Liver (tissue), 9 donors: ENCODE data around the gene INPP5K. TPM values are rescaled to one million over a fixed set of nuclear protein-coding genes. Genes with fewer than 3 reads are reported as not detected.

ENCODE experiments used
- DNase-seq: peaks from one replicate; pipeline ENCODE4 v3.0.0-alpha.2; 2017; ENCODE audit warnings: low spot score
- H3K27ac ChIP-seq, 2 donors: one replicate each; pipeline ENCODE4 v1.7.0; 2013; ENCODE audit warnings: inconsistent platforms in 2 of 2, low read length in 2 of 2, control low read depth in 1 of 2, low read depth in 1 of 2, mild to moderate bottlenecking in 1 of 2
- H3K27me3 ChIP-seq, 4 donors: one replicate each; pipeline versions ENCODE4 v1.6.1 to v1.7.0; 2013; ENCODE audit warnings: low read length in 3 of 4, inconsistent platforms in 1 of 4, mild to moderate bottlenecking in 1 of 4, moderate library complexity in 1 of 4; ENCODE audit not compliant: control insufficient read depth in 4 of 4, insufficient read depth in 4 of 4
- H3K36me3 ChIP-seq, 4 donors: one replicate each; pipeline versions ENCODE4 v1.6.1 to v1.7.0; 2013; ENCODE audit warnings: low read length in 3 of 4, mild to moderate bottlenecking in 3 of 4, low read depth in 1 of 4, moderate library complexity in 1 of 4; ENCODE audit not compliant: control insufficient read depth in 4 of 4, insufficient read depth in 3 of 4
- H3K4me1 ChIP-seq, 4 donors: one replicate each; pipeline versions ENCODE4 v1.6.1 to v1.7.0; 2013; ENCODE audit warnings: low read length in 3 of 4, mild to moderate bottlenecking in 3 of 4, moderate library complexity in 1 of 4; ENCODE audit not compliant: control insufficient read depth in 4 of 4, insufficient read depth in 4 of 4
- H3K4me3 ChIP-seq, 3 donors: one replicate each; pipeline versions ENCODE4 v1.6.1 to v1.7.0; 2013; ENCODE audit warnings: low read length in 3 of 3, control low read depth in 1 of 3, low read depth in 1 of 3, mild to moderate bottlenecking in 1 of 3
- H3K9ac ChIP-seq, 2 donors: one replicate each; pipeline ENCODE4 v1.7.0; 2013; ENCODE audit warnings: low read length in 2 of 2, mild to moderate bottlenecking in 2 of 2, moderate library complexity in 2 of 2, control low read depth in 1 of 2, low read depth in 1 of 2
- H3K9me3 ChIP-seq, 4 donors: one replicate each; pipeline versions ENCODE4 v1.6.1 to v1.7.0; 2013; ENCODE audit warnings: low read length in 3 of 4; ENCODE audit not compliant: control insufficient read depth in 4 of 4
- FOXA2 ChIP-seq: IDR thresholded peaks from 2 replicates; pipeline ENCODE4 v1.6.1; 2016; ENCODE audit warnings: antibody characterized with exemption
- JUND ChIP-seq, 2 donors: IDR thresholded peaks; 2 replicates each; pipeline ENCODE4 v1.6.1; 2016; ENCODE audit warnings: antibody characterized with exemption in 2 of 2
- RAD21 ChIP-seq, 2 donors: IDR thresholded peaks; 2 replicates each; pipeline ENCODE4 v1.6.1; 2016; ENCODE audit warnings: antibody characterized with exemption in 2 of 2, mild to moderate bottlenecking in 2 of 2
- RXRA ChIP-seq, 2 donors: IDR thresholded peaks; 2 replicates each; pipeline ENCODE4 v1.6.1; 2017 to 2018; ENCODE audit warnings: antibody characterized with exemption in 2 of 2, mild to moderate bottlenecking in 1 of 2
- SP1 ChIP-seq: IDR thresholded peaks from 2 replicates; pipeline ENCODE4 v1.6.1; 2018; ENCODE audit warnings: antibody characterized with exemption, mild to moderate bottlenecking
- TAF1 ChIP-seq: conservative IDR thresholded peaks from 2 replicates; pipeline ENCODE4 v1.6.1; 2016; ENCODE audit warnings: antibody characterized with exemption, mild to moderate bottlenecking
- WGBS: extraction: QIAGEN DNeasy Blood & Tissue Kit; methylation state at CpG from one replicate; pipeline ENCODE4 v1.1.7; 2013; 5-methylcytosine and 5-hydroxymethylcytosine counted together
- polyA plus RNA-seq, 2 donors: library from polyadenylated mRNA; stranded (reverse) in 1 of 2; unstranded in 1 of 2; fragments of 200-250 nt in 1 of 2; fragments of >200 nt in 1 of 2; fragmentation: Nextera tagmentation in 1 of 2; extraction: Ambion mirVana in 1 of 2; gene quantifications; one replicate each; pipeline versions ENCODE4 v1.2.1 to v1.2.3, GENCODE V29; 2013 to 2015
- total RNA-seq, 2 donors: library from RNA; depleted of rRNA; stranded (reverse); fragments of >200 nt; gene quantifications; one replicate each; pipeline ENCODE4 v1.2.3, GENCODE V29; 2014
- TF ChIP-seq, protein P1 (sequence below): IDR thresholded peaks from 2 replicates; pipeline ENCODE4 v1.6.1; 2016; ENCODE audit warnings: antibody characterized with exemption
- TF ChIP-seq, protein P2 (sequence below): IDR thresholded peaks from 2 replicates; pipeline ENCODE4 v1.6.1; 2016; ENCODE audit warnings: antibody characterized with exemption
- donor health status: healthy.
- donor health status: healthy.
- donor health status: healthy.
- donor health status: healthy.
- donor health status: healthy.

Gene INPP5K
- total and polyA plus RNA-seq, 4 donors = 9.9 to 47.1 (median 15.9) TPM

DNA sequence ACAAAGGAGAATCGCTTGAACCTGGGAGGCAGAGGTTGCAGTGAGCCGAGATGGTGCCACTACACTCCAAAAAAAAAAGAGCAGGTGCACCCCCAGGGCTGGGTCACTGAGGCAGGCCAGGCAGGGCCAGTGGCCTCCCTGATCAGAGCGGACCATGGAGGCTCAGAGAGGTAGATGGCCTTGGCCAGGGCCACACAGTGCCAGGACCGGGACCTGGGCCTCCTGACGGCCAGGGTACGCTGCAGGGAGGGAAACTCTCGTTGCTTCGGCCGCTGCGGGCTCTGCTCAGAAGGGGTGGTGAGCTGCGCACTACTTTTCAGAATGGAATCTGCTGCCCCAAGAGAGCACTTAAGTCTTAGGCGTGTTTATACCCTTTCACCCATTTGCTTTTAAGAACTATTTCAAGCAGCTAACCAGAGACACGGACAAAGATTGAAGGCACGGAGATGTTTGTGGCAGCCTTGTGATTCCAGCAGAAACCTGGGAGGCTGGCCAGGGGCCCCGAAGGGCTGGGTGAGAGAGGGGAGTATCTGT, 41.0 kb downstream of the INPP5K start:
- TF ChIP-seq TAF1 (no peak), JUND (IDR thresholded peaks at IDR 0.05) (no peak), RXRA (IDR thresholded peaks at IDR 0.05) (no peak)
- TF ChIP-seq, protein P1, sequence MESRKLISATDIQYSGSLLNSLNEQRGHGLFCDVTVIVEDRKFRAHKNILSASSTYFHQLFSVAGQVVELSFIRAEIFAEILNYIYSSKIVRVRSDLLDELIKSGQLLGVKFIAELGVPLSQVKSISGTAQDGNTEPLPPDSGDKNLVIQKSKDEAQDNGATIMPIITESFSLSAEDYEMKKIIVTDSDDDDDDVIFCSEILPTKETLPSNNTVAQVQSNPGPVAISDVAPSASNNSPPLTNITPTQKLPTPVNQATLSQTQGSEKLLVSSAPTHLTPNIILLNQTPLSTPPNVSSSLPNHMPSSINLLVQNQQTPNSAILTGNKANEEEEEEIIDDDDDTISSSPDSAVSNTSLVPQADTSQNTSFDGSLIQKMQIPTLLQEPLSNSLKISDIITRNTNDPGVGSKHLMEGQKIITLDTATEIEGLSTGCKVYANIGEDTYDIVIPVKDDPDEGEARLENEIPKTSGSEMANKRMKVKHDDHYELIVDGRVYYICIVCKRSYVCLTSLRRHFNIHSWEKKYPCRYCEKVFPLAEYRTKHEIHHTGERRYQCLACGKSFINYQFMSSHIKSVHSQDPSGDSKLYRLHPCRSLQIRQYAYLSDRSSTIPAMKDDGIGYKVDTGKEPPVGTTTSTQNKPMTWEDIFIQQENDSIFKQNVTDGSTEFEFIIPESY = no peak
- no peak overlapping the region for H3K4me3 ChIP-seq
- no peak for DNase-seq
- no peaks in the 10 kb centered on the region for H3K9me3 ChIP-seq
- 95% methylated on average over 15 of the region's 15 CpGs for WGBS
- no peaks in the 10 kb centered on the region for H3K4me1 ChIP-seq
- H3K27ac ChIP-seq = no peak overlapping the region
- H3K27me3 ChIP-seq = no peaks in the 10 kb centered on the region
- H3K36me3 ChIP-seq = peaks cover 6 to 33% (median 14%) of the 10 kb centered on the region in 4 donors
- no peak overlapping the region for H3K9ac ChIP-seq

DNA sequence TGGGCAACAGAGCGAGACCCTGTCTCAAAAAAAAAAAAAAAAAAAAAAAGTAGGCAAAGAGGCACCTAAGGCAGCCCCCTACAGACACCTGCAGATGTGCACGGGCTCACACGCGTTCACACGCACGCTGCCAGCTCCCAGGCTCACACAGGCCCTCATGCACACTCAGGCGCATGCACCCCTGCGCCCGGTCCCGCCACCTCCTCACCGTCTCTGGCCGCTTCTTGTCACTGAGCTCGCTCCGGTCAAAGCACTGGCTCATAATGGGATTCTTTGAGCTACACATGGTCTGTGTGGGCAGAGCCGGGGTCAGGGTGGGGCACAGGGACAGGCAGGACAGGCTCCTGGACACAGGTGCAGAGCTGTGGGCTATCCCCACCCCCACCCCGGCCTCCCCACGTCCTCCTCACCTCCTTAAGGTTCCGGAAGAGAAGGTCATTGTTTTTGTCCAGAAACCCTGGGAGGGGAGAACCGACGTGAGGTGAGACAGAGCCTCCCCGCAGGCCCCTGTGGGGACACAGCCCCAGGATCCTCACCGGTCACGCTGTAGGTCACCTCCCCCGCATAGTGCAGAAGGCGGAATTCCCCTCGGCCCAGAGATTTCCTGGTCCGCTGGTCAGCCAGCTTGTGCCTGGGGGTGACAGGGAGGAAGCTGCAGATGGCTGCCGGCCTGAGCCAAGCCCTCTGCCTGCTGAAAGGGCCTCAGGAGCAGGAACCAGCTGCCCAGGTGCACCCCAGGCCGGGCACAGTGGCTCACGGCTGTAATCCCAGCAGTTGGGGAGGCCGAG, 41.8 kb downstream of the INPP5K start:
- H3K4me3 ChIP-seq = no peak overlapping the region
- no peaks in the 10 kb centered on the region for H3K4me1 ChIP-seq
- H3K27me3 ChIP-seq = no peaks in the 10 kb centered on the region
- peaks cover 6 to 33% (median 13%) of the 10 kb centered on the region in 4 donors for H3K36me3 ChIP-seq
- no peaks in the 10 kb centered on the region for H3K9me3 ChIP-seq
- H3K27ac ChIP-seq = no peak overlapping the region
- no peak overlapping the region for H3K9ac ChIP-seq
- DNase-seq = no peak
- 90% methylated on average over 31 of the region's 31 CpGs for WGBS
- TF ChIP-seq TAF1 = no peak
- no peak for TF ChIP-seq FOXA2
- no peak for TF ChIP-seq SP1

DNA sequence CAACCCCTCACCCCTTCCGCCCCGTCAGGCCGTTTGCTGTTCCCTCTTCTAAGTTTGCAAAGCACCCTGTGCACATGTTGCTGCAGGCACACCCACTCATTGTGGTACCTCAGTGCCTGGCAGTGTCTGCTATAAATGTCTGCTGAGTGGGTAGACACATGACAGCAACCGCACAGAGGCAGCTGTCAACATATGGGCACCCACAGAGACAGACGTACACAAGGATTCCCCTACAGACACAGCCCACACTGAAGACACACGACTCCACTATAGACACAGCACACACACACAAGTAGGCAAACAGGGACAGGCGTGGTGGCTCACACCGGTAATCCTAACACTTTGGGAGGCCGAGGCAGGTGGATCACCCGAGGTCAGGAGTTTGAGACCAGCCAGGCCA, 42.6 kb downstream of the INPP5K start:
- Histone ChIP-seq H3K4me3 (no peak overlapping the region), H3K27ac (no peak overlapping the region), H3K27me3 (no peaks in the 10 kb centered on the region), H3K36me3 (peaks cover 6 to 28% (median 10%) of the 10 kb centered on the region in 4 donors), H3K4me1 (peaks cover under 1 to 7% (median 5%) of the 10 kb centered on the region in 4 donors), H3K9me3 (no peaks in the 10 kb centered on the region), H3K9ac (no peak overlapping the region)
- no peak for DNase-seq
- WGBS = 89% methylated on average over 10 of the region's 10 CpGs
- no peak for TF ChIP-seq JUND (IDR thresholded peaks at IDR 0.05)
- TF ChIP-seq RAD21 (IDR thresholded peaks at IDR 0.05) = no peak

DNA sequence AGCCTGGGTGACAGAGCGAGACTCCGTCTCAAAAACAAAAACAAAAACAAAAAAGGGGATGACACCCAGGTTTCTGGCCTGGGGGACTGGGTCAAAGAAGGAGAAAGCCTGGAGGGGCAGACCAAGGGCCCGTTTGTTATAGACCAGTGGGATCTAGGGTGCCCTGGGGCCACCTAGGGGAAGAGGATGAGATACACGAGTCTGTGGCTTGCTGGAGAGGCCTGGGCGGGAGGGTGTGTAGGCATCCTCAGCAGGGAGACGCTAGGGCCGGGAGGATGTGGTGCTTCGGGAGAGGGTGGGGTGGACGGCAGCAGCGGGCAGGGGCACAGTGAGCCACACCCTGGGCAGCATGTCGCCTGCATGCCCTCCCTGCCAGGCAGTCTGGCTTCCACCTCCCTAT, 43.2 kb downstream of the INPP5K start:
- Histone ChIP-seq H3K27ac (no peak overlapping the region), H3K9ac (no peak overlapping the region), H3K4me1 (peaks cover 7 to 14% (median 12%) of the 10 kb centered on the region in 4 donors), H3K36me3 (peaks cover 5 to 22% (median 9%) of the 10 kb centered on the region in 4 donors), H3K9me3 (no peaks in the 10 kb centered on the region), H3K4me3 (no peak overlapping the region), H3K27me3 (no peaks in the 10 kb centered on the region)
- DNase-seq = no peak
- WGBS = 78% methylated on average over 11 of the region's 11 CpGs
- TF ChIP-seq RAD21 (IDR thresholded peaks at IDR 0.05) = peak in 1 of 2 donors; percentile 46
- TF ChIP-seq, protein P2, sequence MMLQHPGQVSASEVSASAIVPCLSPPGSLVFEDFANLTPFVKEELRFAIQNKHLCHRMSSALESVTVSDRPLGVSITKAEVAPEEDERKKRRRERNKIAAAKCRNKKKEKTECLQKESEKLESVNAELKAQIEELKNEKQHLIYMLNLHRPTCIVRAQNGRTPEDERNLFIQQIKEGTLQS = no peak
